K562 (cell line): ENCODE results near the gene NOP14. TPM values are rescaled to one million over a fixed set of nuclear protein-coding genes. Genes with fewer than 3 reads are reported as not detected.

Source experiments
- ATAC-seq: fragments of 200-7000 bp; cut with Tn5 transposase; 3 replicates; pipeline ENCODE4 v1.9.1; 2020; ENCODE audit warnings: moderate library complexity
- BruUV-seq: library from RNA; stranded (reverse); fragments of 400-500 nt; replicated peaks from 2 replicates; lab custom pipeline; 2021; lab: Mats Ljungman, UMichigan
- CTCF ChIA-PET: fragments of 300-600 bp; formaldehyde crosslinking; extraction: SDS; loops from one replicate; lab custom pipeline; 2021; ENCODE audit warnings: low intra/inter-chr PET ratio; lab: Yijun Ruan, JAX
- POLR2A ChIA-PET: fragments of 300-600, 350-650 bp; sonication (Branson Sonifier 250); formaldehyde crosslinking; extraction: SDS; loops from one replicate; lab custom pipeline; 2021; ENCODE audit warnings: antibody characterized with exemption, inconsistent platforms; lab: Yijun Ruan, JAX
- DNase-seq, 4 experiments: peaks; one replicate each; pipeline versions ENCODE4 v3.0.0 to v3.0.0-alpha.2; 2011 to 2018; ENCODE audit warnings: low spot score in 3 of 4, mixed read lengths in 3 of 4; ENCODE audit errors: extremely low read depth in 1 of 4
- FAIRE-seq: peaks from 2 replicates; lab custom pipeline; 2011; peaks lifted over from hg19 to GRCh38; lab: Jason Lieb, UNC
- H2AFZ ChIP-seq: 2 replicates; pipeline ENCODE4 v1.6.0; 2011; ENCODE audit warnings: low read depth, low read length, control low read depth, inconsistent platforms
- H3K27ac ChIP-seq: fragments of 200-600 bp; 3 replicates; pipeline ENCODE4 v1.8.0; 2011; ENCODE audit warnings: low read depth, mild to moderate bottlenecking, control low read depth, inconsistent platforms, low read length, moderate library complexity, mixed read lengths; ENCODE audit errors: extremely low read depth
- H3K27me3 ChIP-seq, 2 experiments: fragments of 300-600 bp in 1 of 2; 2 replicates in 1 of 2; 3 replicates in 1 of 2; pipeline versions ENCODE4 v1.6.0 to v1.8.0; 2011; ENCODE audit warnings: inconsistent platforms in 2 of 2, low read length in 2 of 2, mild to moderate bottlenecking in 1 of 2, mixed read lengths in 1 of 2, moderate library complexity in 1 of 2; ENCODE audit not compliant: control insufficient read depth in 2 of 2, insufficient read depth in 2 of 2
- H3K36me3 ChIP-seq: fragments of 300-600 bp; 3 replicates; pipeline ENCODE4 v1.8.0; 2011; ENCODE audit warnings: mild to moderate bottlenecking, low read length, inconsistent platforms; ENCODE audit not compliant: control insufficient read depth, insufficient read depth
- H3K4me1 ChIP-seq, 2 experiments: fragments of 200-600 bp in 1 of 2; replicated peaks in 1 of 2; 2 replicates in 1 of 2; 3 replicates in 1 of 2; pipeline versions ENCODE4 v1.5.1 to v1.8.0; 2011; ENCODE audit warnings: inconsistent platforms in 2 of 2, low read length in 2 of 2, mild to moderate bottlenecking in 1 of 2, mixed read lengths in 1 of 2, moderate library complexity in 1 of 2; ENCODE audit not compliant: control insufficient read depth in 2 of 2, insufficient read depth in 2 of 2
- H3K4me2 ChIP-seq: 2 replicates; pipeline ENCODE4 v1.6.1; 2011; ENCODE audit warnings: low read length, control low read depth, inconsistent platforms, mixed read lengths; ENCODE audit not compliant: insufficient read depth
- H3K4me3 ChIP-seq: fragments of 200-600 bp; sonication (generic), shearing (Covaris generic); 2 replicates; pipeline ENCODE4 v1.5.1; 2016; ENCODE audit warnings: control low read depth, inconsistent platforms
- H3K79me2 ChIP-seq: fragments of 200-600 bp; 3 replicates; pipeline ENCODE4 v1.8.0; 2011; ENCODE audit warnings: low read length, inconsistent platforms; ENCODE audit not compliant: control insufficient read depth, insufficient read depth
- H3K9ac ChIP-seq, 2 experiments: 2 replicates each; pipeline versions ENCODE4 v1.6.0 to v1.6.1; 2011; ENCODE audit warnings: low read depth in 2 of 2, low read length in 2 of 2, control low read depth in 1 of 2, inconsistent platforms in 1 of 2, mild to moderate bottlenecking in 1 of 2, mixed read lengths in 1 of 2; ENCODE audit not compliant: insufficient read depth in 1 of 2
- H3K9me1 ChIP-seq: one replicate; pipeline ENCODE4 v1.6.0; 2011; ENCODE audit warnings: inconsistent platforms, mild to moderate bottlenecking, low read length, moderate library complexity; ENCODE audit not compliant: control insufficient read depth, insufficient read depth
- H3K9me3 ChIP-seq: replicated peaks from 2 replicates; pipeline ENCODE4 v1.5.1; 2011; ENCODE audit warnings: low read depth, low read length, inconsistent platforms; ENCODE audit not compliant: control insufficient read depth, insufficient read depth
- H4K20me1 ChIP-seq: replicated peaks from 2 replicates; pipeline ENCODE4 v1.6.1; 2011; ENCODE audit warnings: low read length, inconsistent platforms, mixed read lengths; ENCODE audit not compliant: control insufficient read depth, insufficient read depth
- ATF2 ChIP-seq: sonication (generic); formaldehyde crosslinking; IDR thresholded peaks from 2 replicates; pipeline ENCODE4 v1.8.1; 2022; ENCODE audit warnings: missing genetic modification reagents
- HNRNPLL ChIP-seq: fragments of 200-400 bp; formaldehyde crosslinking; IDR thresholded peaks from 2 replicates; pipeline ENCODE4 v1.6.1; 2017; ENCODE audit warnings: low read length, low read depth, mild to moderate bottlenecking; ENCODE audit not compliant: poor library complexity, severe bottlenecking
- PML ChIP-seq: IDR thresholded peaks from 2 replicates; pipeline ENCODE4 v1.6.1; 2012; ENCODE audit warnings: low read length, inconsistent platforms
- POLR2AphosphoS5 ChIP-seq: IDR thresholded peaks from 2 replicates; pipeline ENCODE4 v1.6.1; 2011; ENCODE audit warnings: mild to moderate bottlenecking, low read depth, low read length, moderate library complexity; ENCODE audit not compliant: control insufficient read depth, insufficient read depth
- SIN3B ChIP-seq: fragments of 450-650 bp; IDR thresholded peaks from 2 replicates; pipeline ENCODE4 v1.6.1; 2017; ENCODE audit warnings: low read depth, mild to moderate bottlenecking, moderate library complexity
- TRIM24 ChIP-seq, 2 experiments: fragments of 450-650 bp; IDR thresholded peaks; 2 replicates each; pipeline ENCODE4 v1.6.1; 2016
- ZNF785 ChIP-seq: fragments of 250-450 bp; sonication (Bioruptor Pico); IDR thresholded peaks from 2 replicates; pipeline ENCODE4 v1.4.0; 2020; ENCODE audit warnings: mild to moderate bottlenecking
- WGBS: fragments of 100-300 bp; shearing (Covaris generic); methylation state at CpG from one replicate; pipeline ENCODE4 v1.1.6; 2016; ENCODE audit warnings: low coverage, mixed read lengths; ENCODE audit not compliant: insufficient coverage; ENCODE audit errors: missing lambda C conversion rate; 5-methylcytosine and 5-hydroxymethylcytosine counted together
- in situ Hi-C: fragments of 300-500 bp; cut with MboI; formaldehyde crosslinking; loops from 4 replicates; pipeline ENCODE4 v1.15.0; 2018; ENCODE audit warnings: inconsistent platforms, mixed read lengths
- intact Hi-C: fragments of 100-400 bp; cut with micrococcal nuclease; formaldehyde crosslinking; loops from 2 replicates; pipeline ENCODE4 v1.14.2; 2022
- polyA plus RNA-seq, 8 experiments: library from polyadenylated mRNA; depleted of rRNA in 4 of 8; stranded (reverse) in 5 of 8; unstranded in 3 of 8; fragments of >200 nt; fragmentation: Nextera tagmentation in 2 of 8; fragmentation: Illumina TruSeq in 1 of 8; extraction: Ambion mirVana in 2 of 8; extraction: Trizol in 1 of 8; gene quantifications; 2 replicates each; pipeline versions ENCODE4 v1.2.1 to v1.2.3, GENCODE V29; 2011 to 2014; ENCODE audit warnings: inconsistent platforms in 1 of 8, missing spikeins in 1 of 8
- total RNA-seq, 7 experiments: library from RNA; depleted of rRNA in 6 of 7; stranded (reverse); fragments of >200 nt in 6 of 7; fragmentation: Illumina TruSeq in 2 of 7; extraction: Trizol in 2 of 7; gene quantifications; 2 replicates each; pipeline versions ENCODE4 v1.2.1 to v1.2.3, GENCODE V29; 2011 to 2021; ENCODE audit warnings: low replicate concordance in 1 of 7
- TF ChIP-seq, protein P1 (sequence below): fragments of 450-650 bp; IDR thresholded peaks from 2 replicates; pipeline ENCODE4 v1.6.1; 2017; ENCODE audit warnings: antibody characterized with exemption
- TF ChIP-seq, protein P2 (sequence below): sonication (generic); formaldehyde crosslinking; IDR thresholded peaks from 2 replicates; pipeline ENCODE4 v1.8.1; 2023; ENCODE audit warnings: mild to moderate bottlenecking, missing genetic modification reagents
- TF ChIP-seq, protein P3 (sequence below), 3 experiments: IDR thresholded peaks in 2 of 3; conservative IDR thresholded peaks in 1 of 3; 2 replicates each; pipeline ENCODE4 v1.5.1; 2011 to 2012; ENCODE audit warnings: low read length in 3 of 3, mild to moderate bottlenecking in 3 of 3, control low read depth in 2 of 3, improper control_type of control experiment in 1 of 3, inconsistent platforms in 1 of 3, low read depth in 1 of 3, mixed read lengths in 1 of 3, moderate library complexity in 1 of 3; ENCODE audit not compliant: insufficient read depth in 2 of 3

NOP14 gene
- total and polyA plus RNA-seq, 9 of the 15 experiments (the other 6 are each of a cell fraction or from before 2014, with no cell fraction given), result 12.7 to 76.0 (median 50.9) TPM

GRCh38 chr4:2901186-2901585 is 62.0 kb downstream of the NOP14 start:
- no peak for ATAC-seq
- intact Hi-C loops, result no loop called here
- POLR2A ChIA-PET, result no interaction called here

More at GRCh38 chr4:2901186-2901585, 62.0 kb downstream of the NOP14 start:
- Histone ChIP-seq H3K79me2 (no peaks in the 10 kb centered on the region), H3K36me3 (peaks cover 86% of the 10 kb centered on the region), H2AFZ (no peak overlapping the region), H4K20me1 (no peaks in the 10 kb centered on the region; the same call in 1 of the 2 replicates), H3K4me2 (no peak overlapping the region), H3K27me3 (no peaks in the 10 kb centered on the region), H3K9me1 (no peaks in the 10 kb centered on the region), H3K27ac (no peak overlapping the region), H3K9ac (no peak overlapping the region), H3K4me3 (no peak overlapping the region), H3K4me1 (no peaks in the 10 kb centered on the region), H3K9me3 (no peaks in the 10 kb centered on the region)
- in situ Hi-C loops, result no loop called here
- DNase-seq (no peak), FAIRE-seq (no peak)
- WGBS, result 97% methylated on average over 3 of the region's 3 CpGs
- CTCF ChIA-PET, result no interaction called here
- no TSS peak for BruUV-seq
- TF ChIP-seq POLR2AphosphoS5 (no peak), TRIM24 (IDR thresholded peaks at IDR 0.05) (no peak), PML (no peak), ZNF785 (CRISPR knock-in tag) (no peak), HNRNPLL (no peak), ATF2 (CRISPR knock-in tag) (no peak), SIN3B (no peak)
- TF ChIP-seq, protein P1, sequence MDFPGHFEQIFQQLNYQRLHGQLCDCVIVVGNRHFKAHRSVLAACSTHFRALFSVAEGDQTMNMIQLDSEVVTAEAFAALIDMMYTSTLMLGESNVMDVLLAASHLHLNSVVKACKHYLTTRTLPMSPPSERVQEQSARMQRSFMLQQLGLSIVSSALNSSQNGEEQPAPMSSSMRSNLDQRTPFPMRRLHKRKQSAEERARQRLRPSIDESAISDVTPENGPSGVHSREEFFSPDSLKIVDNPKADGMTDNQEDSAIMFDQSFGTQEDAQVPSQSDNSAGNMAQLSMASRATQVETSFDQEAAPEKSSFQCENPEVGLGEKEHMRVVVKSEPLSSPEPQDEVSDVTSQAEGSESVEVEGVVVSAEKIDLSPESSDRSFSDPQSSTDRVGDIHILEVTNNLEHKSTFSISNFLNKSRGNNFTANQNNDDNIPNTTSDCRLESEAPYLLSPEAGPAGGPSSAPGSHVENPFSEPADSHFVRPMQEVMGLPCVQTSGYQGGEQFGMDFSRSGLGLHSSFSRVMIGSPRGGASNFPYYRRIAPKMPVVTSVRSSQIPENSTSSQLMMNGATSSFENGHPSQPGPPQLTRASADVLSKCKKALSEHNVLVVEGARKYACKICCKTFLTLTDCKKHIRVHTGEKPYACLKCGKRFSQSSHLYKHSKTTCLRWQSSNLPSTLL, result no peak
- TF ChIP-seq, protein P2, sequence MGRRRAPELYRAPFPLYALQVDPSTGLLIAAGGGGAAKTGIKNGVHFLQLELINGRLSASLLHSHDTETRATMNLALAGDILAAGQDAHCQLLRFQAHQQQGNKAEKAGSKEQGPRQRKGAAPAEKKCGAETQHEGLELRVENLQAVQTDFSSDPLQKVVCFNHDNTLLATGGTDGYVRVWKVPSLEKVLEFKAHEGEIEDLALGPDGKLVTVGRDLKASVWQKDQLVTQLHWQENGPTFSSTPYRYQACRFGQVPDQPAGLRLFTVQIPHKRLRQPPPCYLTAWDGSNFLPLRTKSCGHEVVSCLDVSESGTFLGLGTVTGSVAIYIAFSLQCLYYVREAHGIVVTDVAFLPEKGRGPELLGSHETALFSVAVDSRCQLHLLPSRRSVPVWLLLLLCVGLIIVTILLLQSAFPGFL, result no peak
- TF ChIP-seq, protein P3, sequence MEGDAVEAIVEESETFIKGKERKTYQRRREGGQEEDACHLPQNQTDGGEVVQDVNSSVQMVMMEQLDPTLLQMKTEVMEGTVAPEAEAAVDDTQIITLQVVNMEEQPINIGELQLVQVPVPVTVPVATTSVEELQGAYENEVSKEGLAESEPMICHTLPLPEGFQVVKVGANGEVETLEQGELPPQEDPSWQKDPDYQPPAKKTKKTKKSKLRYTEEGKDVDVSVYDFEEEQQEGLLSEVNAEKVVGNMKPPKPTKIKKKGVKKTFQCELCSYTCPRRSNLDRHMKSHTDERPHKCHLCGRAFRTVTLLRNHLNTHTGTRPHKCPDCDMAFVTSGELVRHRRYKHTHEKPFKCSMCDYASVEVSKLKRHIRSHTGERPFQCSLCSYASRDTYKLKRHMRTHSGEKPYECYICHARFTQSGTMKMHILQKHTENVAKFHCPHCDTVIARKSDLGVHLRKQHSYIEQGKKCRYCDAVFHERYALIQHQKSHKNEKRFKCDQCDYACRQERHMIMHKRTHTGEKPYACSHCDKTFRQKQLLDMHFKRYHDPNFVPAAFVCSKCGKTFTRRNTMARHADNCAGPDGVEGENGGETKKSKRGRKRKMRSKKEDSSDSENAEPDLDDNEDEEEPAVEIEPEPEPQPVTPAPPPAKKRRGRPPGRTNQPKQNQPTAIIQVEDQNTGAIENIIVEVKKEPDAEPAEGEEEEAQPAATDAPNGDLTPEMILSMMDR (IDR thresholded peaks at IDR 0.05 in 2 of 3, conservative IDR thresholded peaks at IDR 0.05 in 1 of 3; ENCODE audit: insufficient read depth in 2 of 3, low read depth in 1 of 3, low read length in 3 of 3), result no peak
